Fibroblast of mammary gland (primary cell): ENCODE data around the gene PNRC1.
A peak's percentile ranks its signal among the peaks of the same experiment; 100 is the strongest.
"Not testable (repeated sequence)": the region's sequence is repeated elsewhere in the genome, so short reads cannot be mapped to it uniquely, and the experiment has no call there.

ENCODE experiments used
- DNase-seq: peaks from one replicate; pipeline ENCODE4 v3.0.0-alpha.2; 2010; ENCODE audit warnings: low read depth
- H3K4me3 ChIP-seq: 2 replicates; pipeline ENCODE4 v1.5.1; 2011; ENCODE audit warnings: low read depth, mild to moderate bottlenecking, low read length, moderate library complexity; ENCODE audit not compliant: control insufficient read depth
- TF ChIP-seq, protein P1 (sequence below): conservative IDR thresholded peaks from 2 replicates; pipeline ENCODE4 v1.5.1; 2011; ENCODE audit warnings: low read depth, low read length, inconsistent platforms; ENCODE audit not compliant: control insufficient read depth, insufficient read depth

The PNRC1 gene

DNA sequence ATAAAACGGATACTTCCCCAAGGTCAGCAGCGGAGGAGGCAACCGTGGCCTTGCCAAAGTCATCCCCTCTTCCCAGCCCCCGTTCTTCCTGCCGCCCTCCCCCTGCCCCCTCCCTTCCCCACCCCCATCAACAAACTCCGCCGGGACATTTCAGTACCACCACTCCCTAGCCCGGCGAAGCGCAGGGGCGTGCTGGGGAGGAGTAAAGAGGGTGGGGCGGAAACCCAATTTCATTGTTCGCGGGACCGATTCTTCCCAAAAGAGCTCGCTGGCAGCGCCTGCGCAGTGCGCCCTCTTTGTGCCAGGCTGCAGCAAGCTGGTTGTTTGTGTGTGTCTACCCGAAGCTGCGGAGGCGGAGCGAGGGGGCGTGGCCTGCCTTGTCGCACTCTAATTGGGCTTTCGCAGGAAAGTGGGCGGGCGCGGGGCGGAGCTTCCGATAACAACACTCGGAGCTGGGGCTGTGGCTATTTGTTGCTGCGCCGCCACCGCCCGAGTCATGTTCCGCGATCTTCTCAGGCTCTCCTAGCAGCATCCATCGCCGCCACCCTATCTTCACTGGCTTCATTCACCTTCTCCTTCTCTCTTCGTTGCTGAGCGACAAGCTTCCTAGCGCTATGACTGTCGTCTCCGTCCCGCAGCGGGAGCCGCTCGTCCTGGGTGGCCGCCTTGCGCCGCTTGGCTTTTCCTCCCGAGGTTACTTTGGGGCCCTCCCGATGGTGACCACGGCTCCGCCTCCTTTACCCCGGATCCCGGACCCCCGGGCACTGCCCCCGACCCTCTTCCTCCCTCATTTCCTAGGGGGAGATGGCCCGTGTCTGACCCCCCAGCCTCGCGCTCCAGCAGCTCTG lies at the start of gene PNRC1:
Gene PNRC1, plus strand, starts transcription at position 471 of the 848 bp plus-strand sequence. Its CDS starts 144 bp downstream, at position 615.
- TF ChIP-seq, protein P1, sequence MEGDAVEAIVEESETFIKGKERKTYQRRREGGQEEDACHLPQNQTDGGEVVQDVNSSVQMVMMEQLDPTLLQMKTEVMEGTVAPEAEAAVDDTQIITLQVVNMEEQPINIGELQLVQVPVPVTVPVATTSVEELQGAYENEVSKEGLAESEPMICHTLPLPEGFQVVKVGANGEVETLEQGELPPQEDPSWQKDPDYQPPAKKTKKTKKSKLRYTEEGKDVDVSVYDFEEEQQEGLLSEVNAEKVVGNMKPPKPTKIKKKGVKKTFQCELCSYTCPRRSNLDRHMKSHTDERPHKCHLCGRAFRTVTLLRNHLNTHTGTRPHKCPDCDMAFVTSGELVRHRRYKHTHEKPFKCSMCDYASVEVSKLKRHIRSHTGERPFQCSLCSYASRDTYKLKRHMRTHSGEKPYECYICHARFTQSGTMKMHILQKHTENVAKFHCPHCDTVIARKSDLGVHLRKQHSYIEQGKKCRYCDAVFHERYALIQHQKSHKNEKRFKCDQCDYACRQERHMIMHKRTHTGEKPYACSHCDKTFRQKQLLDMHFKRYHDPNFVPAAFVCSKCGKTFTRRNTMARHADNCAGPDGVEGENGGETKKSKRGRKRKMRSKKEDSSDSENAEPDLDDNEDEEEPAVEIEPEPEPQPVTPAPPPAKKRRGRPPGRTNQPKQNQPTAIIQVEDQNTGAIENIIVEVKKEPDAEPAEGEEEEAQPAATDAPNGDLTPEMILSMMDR, result no peak
- H3K4me3 ChIP-seq, result peak within 1 kb of the TSS; percentile 78
- DNase-seq, result peak; percentile 99

- TF ChIP-seq, protein P1, result peak; percentile 14
- DNase-seq, result peak; percentile 30
- H3K4me3 ChIP-seq, result no peak overlapping the region
These were observed 48.0 kb upstream of the PNRC1 start for GRCh38 chr6:89032599-89032998.

DNA sequence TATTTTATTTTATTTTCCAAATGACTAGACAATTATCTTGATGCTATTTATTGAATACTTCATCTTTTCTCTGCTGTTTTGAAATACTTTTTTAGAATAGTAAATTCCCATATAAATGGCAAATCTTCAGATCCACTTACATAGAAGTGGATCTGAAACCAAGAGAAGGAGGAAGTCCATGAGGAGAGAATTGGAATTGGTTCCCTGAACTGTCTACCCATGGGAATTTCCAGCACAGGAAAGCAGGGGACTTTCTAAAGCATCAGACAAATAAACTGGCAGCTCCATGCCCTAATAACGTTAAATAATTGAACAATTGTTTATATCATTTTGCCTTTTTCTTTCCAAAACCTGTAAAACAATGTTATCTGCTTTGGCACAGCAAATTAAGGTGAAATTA lies 47.1 kb upstream of the PNRC1 start:
- H3K4me3 ChIP-seq, result no peak overlapping the region
- TF ChIP-seq, protein P1, result no peak
- no peak for DNase-seq

GRCh38 chr6:89034116-89034515 lies 46.4 kb upstream of the PNRC1 start:
- not testable (repeated sequence) for DNase-seq, H3K4me3 ChIP-seq

- TF ChIP-seq, protein P1, result no peak
- DNase-seq, result peak; percentile 99
- H3K4me3 ChIP-seq, result peak overlapping the region; percentile 27
These were observed 45.8 kb upstream of the PNRC1 start for GRCh38 chr6:89034586-89035251.

- peak; percentile 100 for DNase-seq
- H3K4me3 ChIP-seq, result peak overlapping the region; percentile 27
- TF ChIP-seq, protein P1, result no peak
These were observed 45.1 kb upstream of the PNRC1 start for GRCh38 chr6:89035252-89036101.
